GM10266 (cell line): ENCODE data around the gene NR6A1.

ENCODE experiments used
- DNase-seq: peaks from one replicate; pipeline ENCODE4 v3.0.0; 2012; ENCODE audit errors: extremely low spot score
- TF ChIP-seq, protein P1 (sequence below): IDR thresholded peaks from 2 replicates; pipeline ENCODE4 v1.5.1; 2012; ENCODE audit warnings: mild to moderate bottlenecking, low read depth; ENCODE audit not compliant: control insufficient read depth, insufficient read depth; ENCODE audit errors: missing control alignments

The NR6A1 gene

GRCh38 chr9:124632077-124632621 lies 139.0 kb downstream of the NR6A1 start:
- TF ChIP-seq, protein P1, sequence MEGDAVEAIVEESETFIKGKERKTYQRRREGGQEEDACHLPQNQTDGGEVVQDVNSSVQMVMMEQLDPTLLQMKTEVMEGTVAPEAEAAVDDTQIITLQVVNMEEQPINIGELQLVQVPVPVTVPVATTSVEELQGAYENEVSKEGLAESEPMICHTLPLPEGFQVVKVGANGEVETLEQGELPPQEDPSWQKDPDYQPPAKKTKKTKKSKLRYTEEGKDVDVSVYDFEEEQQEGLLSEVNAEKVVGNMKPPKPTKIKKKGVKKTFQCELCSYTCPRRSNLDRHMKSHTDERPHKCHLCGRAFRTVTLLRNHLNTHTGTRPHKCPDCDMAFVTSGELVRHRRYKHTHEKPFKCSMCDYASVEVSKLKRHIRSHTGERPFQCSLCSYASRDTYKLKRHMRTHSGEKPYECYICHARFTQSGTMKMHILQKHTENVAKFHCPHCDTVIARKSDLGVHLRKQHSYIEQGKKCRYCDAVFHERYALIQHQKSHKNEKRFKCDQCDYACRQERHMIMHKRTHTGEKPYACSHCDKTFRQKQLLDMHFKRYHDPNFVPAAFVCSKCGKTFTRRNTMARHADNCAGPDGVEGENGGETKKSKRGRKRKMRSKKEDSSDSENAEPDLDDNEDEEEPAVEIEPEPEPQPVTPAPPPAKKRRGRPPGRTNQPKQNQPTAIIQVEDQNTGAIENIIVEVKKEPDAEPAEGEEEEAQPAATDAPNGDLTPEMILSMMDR = no peak
- DNase-seq = no peak

DNA sequence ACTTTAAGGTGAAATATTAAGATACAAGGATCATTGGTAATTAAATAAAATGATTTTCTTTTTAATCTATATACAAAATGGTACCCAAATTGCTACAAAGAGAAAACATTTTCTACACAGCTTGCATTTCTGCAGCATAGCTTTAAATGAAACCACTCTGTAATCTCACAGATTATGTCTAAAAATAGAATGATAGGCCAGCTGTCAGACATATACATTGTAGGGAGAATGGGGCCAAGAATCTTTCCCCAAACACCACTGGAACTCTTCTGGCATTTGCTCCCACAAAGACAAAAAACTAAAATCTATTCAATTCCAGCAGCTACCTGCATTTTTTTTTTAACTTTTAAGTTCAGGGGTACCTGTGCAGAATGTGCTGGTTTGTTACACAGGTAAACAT lies 139.8 kb downstream of the NR6A1 start:
- DNase-seq = no peak
- TF ChIP-seq, protein P1 = no peak

DNA sequence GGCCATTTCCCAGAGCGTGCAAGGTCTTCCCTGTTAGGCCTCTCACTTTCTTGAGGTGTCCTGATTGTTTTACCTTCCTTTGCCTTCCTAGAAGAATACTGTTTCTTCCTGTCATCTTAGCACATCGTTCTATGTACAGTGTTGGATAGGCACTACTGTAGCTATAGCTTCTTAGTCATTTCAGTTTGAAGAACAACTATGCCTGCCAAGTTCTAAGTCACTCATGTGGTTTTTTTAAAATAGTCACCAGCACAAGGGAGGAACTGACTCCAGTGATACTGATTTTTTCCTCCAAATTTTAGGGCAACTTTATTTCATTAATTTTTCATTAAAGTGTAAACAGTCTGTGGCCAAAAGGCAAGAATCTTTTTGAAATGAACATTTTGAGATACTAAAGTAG lies 141.5 kb downstream of the NR6A1 start:
- DNase-seq = no peak
- TF ChIP-seq, protein P1 = no peak

- DNase-seq = no peak
- TF ChIP-seq, protein P1 = no peak
Observed at GRCh38 chr9:124628741-124629140, 142.4 kb downstream of the NR6A1 start.

DNA sequence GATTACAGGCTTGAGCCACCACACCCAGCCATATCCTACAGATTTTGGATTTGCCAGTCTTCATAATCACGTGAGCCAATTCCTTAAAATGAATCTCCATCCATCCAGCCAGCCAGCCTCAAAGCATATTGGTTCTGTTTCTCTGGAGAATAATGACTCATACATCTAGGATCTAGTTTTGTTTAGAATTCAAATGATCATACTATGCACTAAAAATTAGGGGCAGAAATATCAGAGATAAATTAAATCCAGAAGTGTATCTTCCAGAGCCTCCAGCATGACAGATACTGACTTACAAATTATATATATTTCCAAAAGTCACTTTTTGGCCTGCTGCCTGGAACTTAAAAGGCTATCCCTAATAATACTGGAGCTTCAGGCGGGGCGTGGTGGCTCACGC lies 144.8 kb downstream of the NR6A1 start:
- TF ChIP-seq, protein P1 = no peak
- DNase-seq = no peak

DNA sequence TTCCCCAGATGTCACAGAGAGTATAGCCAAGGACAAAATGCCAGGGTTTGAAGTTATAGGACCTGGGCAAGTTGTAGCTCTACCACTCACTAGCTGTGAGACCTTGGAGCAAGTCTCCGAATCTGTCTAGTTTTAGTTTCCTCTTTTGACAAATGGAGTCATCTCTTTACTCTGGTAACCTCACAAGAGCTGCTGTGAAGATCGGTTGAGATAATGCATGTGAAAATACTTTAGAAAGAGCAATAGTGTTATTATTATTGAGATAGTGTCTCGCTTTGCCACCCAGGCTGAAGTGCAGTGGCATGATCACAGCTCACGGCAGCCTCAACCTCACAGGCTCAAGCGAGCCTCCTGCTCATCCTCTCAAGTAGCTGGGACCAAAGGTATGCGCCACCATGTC lies 146.0 kb downstream of the NR6A1 start:
- no peak for DNase-seq
- TF ChIP-seq, protein P1 = no peak

DNA sequence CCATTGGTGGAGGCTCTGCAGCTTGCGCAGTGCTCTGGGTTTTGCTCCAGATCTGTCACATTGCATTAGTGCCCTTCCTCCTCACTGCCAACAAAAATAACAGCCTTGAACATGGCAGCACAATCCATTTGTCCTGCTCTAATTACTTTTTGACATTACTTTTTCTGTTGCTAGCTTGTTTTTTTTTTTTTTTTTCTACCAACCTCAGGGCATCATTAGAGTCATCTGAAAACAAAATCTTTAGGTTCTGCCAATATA lies 146.4 kb downstream of the NR6A1 start:
- no peak for DNase-seq
- TF ChIP-seq, protein P1 = no peak
